Right forelimb (tissue), 1 donor: ENCODE measurements around the gene TADA2B.

ENCODE experiments used
- DNase-seq: peaks from one replicate; pipeline ENCODE4 v3.0.0-alpha.2; 2018

TADA2B gene

DNA sequence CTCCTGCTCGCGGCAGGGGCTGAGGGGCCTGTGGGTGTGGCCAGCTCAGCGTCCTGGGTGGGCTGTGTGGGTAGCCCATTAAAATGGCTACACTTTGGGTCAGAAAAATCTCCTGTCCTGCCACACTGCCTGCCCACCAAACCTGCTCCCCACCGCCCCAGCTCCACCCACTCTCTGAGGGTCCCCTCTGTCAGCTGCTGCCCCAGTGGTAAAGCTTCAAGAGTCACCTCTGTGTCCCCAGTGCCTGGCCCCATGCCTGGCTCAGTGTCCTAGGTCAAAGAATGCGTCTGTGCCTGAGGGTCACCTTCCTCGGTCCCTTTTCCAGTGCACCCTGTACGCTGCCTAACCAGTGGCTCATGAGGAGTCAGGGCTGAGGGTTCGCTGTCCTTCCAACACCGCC lies 24.9 kb upstream of the TADA2B start:
- DNase-seq = no peak

DNA sequence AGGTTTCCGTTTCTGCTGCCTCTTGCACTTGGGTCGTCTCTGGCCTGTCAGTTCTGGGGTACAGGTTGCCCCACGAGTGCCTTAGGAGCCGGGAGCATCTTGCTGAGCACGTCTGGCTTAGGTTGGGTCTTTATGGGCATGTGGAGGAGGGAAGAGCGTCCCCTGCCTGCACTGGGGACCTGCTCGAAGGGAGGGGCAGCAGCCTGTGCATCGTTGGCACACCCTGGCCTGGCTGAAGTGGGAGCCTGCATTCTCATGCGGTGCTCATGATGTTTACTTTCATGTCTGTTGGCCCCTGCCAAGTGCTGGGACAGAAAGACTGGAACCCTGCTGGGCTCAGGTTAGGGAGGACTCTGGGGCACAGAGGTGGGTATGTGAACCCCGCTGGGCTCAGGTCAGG lies 23.8 kb upstream of the TADA2B start:
- no peak for DNase-seq

DNA sequence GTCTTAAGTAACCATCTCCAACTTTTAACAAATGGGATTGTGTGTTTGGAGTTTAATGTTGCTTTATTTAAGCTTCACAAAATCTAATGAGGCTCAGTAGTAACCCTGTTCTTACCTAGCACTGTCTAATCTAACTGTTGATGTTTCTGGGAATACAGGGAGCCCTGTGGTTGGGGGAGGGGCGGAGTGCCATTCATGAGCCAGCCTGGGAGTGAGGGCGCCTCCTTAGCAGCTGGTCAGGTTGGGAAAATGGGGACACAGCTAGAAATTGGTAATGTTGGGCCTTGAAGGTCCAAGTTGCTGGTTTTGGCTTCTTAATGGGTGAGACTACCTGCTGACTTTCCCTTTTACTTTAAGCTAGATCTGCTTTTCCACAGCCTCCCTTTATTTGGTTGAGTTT lies 22.9 kb upstream of the TADA2B start:
- no peak for DNase-seq

DNA sequence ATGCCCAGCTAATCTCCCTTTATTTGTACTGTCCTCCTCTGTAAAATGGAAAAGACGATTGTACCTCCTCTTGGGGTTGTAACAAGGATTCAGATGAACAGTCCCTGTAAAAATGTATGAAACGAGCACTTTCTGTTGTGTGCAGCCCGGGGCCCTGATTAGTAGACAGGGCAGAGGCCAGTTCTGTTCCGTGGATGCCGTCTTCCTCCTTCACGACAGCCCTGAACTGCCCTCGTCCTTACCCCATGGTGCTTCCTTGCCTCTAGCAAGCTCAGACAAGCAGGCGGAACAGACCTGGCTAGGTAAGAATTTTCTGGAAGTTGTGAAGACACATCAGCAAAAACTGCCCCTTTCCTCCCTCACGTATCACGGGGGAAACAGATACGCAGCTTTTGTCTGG lies 22.3 kb upstream of the TADA2B start:
- no peak for DNase-seq

DNA sequence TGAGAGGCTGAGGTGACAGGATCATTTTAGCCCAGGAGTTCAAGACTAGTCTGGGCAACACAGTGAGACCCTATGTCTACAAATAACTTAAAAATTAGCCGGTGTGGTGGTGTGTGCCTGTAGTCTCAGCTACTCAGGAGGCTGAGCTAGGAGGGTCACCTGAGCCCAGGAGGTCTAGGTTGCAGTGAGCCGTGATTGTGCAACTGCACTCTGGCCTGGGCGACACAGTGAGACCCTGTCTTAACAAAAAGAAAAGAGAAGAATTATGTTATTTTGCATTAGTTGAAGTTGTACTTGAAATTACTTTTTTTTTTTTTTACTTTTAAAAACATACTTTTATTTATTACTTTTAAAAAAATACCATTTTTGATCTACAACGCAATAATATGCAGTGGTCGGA lies 21.8 kb upstream of the TADA2B start:
- no peak for DNase-seq

DNA sequence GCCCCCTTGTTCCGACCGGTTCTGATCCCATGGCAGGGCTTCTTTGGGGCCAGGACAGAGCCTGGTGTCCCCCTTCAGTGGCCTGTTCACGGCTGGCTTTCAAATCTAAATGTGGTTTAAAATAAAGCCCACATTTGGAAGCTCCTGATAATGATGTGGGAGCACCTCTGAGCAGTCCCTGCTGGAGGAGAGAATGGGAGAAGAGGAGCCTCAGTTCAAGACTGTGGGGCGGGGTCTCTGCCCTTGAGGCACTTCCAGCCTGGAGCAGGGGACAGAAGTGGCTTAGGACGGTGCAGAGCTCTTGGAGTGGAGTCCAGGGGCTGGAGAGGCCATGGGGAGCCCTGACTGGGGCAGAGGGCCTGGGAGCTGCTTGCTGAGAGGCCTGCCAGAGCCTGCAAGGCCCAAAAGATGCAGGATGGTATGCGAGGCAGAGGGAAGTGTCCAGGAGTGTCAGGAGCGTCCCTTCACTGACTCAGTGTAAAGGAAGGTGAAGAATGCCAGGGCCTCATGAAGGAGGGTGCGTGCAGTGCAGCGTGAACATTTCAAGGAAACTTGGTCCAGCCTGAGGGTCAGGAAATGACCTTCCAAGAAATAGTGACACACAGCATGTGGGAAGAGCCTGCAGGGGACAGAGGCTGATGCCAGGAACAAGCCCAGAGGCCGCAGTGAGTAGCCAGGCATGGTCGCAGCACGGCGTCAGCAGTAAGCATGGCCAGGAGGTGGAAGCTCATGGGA lies 21.1 kb upstream of the TADA2B start:
- no peak for DNase-seq

DNA sequence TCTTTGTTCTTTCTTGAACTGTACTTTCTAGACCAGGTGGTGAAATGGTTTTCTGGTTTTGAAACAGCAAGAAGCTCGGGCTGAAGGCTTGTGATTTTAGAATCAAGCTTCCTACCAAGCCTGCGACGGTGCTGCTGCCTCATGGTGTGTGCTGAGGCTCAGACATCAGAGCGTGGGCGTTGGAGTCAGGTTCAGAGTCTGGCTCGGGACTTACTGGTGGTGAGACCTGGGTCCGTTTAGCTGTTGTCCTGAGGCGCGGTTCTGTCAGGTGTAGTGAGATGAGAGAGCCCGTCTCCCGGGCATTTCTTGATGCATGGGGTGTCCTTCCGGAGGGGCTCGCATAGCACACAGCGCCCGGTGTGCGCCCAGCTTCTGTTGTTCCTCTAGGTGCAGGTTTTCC lies 19.7 kb upstream of the TADA2B start:
- DNase-seq = no peak

DNA sequence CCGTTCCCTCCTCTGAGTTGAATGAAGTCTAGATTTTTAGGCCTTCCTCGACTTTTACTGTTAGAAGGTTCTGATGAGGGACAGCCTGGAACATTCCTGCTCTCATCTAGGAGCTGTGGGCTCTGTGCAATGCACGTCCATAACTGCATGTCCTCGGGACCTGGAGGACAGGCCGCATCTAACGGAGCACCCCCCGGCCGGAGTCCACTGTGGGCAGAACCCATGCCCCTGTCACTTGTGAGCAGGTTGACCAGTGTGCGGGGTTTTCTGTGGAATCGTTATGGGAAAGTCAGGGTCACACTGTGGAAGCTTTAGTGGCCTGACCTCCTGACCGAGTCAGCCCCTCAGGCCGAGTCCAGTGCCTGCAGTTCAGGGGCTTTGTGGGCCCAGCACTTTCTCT lies 19.3 kb upstream of the TADA2B start:
- no peak for DNase-seq

DNA sequence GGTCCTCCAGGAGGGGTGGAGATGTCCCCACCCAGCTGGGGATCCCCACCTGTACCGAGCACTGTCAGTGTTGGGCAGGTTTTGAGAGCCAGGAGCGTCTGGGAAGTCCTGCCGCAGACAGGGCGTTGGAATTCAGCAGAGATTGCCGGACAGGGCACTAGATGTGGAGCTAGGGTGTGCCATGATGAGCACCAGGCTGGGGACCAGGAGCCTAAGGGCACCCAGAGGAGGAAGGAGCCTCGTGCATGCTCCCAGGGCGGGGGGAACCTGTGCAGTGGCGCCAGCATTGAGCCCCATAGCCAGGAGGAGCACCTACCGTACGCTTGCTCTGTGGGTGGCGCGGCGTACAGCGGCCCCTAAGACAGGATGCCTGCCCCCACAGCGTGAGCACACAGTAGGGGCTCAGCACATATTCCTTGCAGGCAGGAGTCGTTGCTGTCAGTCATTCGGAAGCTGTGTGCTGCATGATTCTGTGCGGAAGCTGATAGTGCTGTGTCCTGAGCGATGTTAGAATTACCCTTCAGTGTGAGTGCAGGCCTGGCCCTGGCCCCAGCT lies 18.8 kb upstream of the TADA2B start:
- DNase-seq = no peak

DNA sequence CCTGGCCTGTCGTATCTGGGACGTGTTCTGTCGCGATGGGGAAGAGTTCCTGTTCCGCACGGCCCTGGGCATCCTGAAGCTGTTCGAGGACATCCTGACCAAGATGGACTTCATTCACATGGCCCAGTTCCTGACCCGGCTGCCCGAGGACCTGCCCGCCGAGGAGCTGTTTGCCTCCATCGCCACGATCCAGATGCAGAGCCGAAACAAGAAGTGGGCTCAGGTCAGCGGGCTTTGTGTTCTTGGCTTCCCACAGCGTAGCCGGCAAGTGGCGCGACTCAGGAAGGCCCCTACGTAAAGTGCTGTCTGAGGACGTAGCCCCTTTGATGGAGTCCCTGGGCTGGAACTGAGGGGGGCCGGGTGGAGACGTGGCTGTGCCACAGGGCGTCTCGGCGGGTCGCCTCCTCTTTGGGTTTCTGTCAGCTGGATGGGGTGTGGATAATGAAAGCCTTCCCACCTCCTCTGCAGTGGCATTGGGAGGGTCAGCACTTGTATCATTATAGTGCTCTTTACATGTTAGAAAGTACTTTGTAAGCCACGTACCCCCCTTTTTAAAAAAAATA lies 18.1 kb upstream of the TADA2B start:
- DNase-seq = no peak

DNA sequence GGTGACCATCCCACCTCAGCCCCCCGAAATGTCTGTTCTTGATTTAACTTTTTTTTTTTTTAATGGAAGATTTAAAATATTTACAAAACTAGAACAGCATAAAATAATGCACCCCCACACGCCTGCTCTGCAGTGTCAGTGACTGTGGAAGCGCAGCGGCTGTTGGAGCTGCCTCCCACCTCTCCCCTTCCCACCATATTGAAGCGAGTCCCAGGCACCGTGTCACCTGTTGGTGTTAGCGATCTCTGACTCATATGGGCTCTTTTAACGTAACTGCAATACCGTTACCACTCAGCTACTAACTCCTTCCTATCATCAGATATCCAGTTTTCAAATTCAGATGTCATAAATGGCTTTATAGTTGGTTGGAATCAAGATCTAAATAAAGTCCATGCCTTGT lies 17.1 kb upstream of the TADA2B start:
- DNase-seq = no peak

DNA sequence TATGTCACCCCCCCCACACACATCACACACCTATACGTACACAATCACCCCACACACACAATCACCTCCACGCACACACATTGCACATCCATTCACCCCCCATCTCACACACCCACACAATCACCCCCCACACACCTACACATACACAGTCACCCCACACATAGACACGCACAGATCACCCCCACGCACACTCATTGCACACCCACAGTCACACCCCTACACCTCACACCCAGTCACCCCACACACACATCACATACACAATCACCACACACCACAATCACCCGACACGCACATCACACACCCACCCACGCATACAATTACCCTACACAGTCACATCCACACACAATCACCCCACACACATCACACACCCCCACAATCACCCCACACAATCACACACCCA lies 15.9 kb upstream of the TADA2B start:
- no peak for DNase-seq

DNA sequence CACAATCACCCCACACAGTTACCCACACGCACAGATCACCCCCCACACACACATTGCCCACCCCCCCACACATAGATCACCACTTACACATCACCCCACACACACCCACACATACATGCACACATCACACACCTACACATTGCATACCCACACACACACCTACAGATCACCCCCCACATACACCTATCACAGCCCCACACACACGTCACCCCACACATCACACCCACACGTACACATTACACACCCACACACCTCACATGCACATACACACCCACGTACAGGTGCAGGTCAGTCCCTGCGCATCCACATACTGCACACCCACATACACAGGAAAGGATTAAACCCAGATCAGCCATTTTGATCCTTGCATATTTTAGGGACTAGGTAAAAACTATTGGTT lies 15.3 kb upstream of the TADA2B start:
- DNase-seq = no peak

DNA sequence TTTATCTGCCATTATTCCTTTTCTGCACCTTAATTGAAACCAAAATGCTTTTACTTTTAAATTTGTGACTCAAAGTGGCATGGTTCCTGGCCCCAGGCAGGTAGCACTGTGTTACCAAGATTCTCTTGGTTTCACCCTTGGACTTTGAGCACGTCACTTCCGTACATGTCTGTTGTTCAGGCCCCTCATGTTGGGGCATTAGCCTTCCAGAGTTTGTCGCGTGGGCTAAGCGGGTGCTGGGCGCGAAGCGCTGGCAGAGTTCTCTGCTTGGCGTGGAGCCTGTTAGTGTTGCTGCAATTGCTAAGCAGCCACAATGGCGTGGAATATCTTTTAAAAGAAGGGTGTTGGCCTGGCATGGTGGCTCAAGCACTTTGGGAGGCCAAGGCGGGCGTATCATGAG lies 14.0 kb upstream of the TADA2B start:
- DNase-seq = no peak

DNA sequence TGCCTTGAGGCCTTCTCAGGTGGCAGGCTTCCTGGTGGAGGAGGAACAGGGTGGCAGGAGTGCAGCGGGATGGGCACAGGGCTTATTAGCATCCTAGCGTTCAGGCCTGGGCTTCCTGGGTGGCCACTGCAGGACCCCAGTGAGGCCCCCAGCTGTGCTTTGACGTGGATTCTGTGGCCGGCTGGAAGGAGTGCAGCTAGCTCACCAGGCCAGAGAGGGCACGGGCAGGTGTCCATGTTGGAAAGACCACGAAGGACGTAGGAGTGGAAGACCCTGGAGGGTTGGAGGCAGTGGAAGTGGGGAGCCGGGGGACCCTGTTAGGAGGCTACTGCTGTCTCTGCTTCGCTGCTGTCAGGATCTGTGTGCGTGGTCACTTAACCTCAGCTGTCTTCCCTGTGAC lies 13.3 kb upstream of the TADA2B start:
- DNase-seq = no peak

DNA sequence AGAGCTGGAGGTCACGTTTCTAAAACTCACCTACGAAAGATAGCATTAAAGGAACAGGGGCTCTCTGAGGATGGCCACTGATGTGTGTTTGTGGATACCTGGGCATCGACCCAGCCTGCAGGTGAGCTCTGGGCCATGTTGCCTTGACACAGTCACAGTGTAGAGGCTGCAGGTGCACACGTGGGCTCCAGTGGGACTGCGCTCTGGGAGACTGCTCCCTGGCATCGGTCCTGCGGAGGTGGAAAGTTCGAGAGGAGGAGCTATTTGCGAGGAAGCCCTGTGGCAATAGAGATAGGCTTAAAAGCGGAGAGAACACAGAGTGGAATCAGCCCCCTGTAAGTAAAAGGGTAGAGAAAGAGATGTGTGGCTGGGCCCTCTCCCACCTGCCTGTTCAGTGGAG lies 12.3 kb upstream of the TADA2B start:
- DNase-seq = no peak

DNA sequence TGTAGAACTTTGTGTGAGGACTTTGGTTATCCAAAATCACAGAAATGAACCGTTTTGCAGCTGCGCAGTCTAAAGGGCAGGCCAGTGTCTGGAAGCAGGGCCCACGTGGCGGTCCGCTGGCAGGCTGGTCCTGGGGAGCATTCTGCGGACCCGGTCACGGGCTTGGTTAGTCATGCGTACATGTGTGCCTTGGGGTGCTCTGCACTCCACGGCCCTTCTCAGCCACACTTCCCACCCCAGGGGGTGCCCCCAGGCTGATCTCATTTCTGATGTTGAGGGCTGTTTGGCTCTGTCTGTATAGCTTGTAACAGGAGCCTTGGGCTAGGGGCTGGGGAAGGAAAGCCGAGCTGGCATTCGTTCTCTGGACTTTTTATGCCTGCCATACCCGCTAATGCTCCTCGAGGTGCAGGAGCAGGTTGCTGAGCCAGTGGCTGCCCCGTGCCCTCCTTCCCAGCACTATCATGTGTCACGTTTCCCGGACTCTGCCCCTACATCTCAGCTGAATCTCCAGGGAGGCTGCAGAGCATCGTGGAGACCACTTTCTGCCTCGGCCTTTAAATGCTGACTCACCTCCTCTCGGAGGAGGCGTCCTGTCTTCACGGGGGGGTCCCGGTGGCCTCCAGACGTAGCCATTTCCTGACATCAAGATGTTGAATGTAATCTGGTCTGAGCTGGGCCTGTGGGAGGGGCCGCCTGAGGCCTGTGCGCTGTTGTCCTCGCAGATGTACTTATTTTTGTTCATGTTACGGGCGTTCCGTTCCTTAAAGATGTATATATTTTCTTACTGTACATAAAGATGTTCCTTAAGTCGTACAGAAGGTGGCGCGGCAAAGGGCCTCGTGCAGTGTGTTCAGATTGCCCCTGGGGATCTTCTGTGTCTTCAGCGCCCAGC lies 11.4 kb upstream of the TADA2B start:
- DNase-seq = no peak

DNA sequence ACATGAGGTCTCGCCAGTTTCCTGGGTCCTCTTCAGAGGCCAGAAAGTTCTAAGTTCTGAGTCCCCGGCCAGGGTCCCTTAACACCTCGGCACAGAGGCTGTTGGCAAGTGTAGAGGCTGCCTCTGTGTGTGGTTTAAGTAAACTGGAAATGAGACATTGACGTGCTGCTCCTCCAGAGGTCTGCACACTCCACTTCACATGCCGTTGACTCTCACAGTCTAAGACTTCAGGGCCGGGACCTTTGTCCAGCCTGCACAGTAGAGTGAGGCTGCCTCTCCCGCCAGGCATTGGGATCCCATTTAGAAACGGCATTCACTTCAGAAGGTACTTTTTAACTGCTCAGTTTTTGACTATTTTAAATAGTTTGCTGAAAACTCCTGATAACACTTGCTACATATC lies 10.6 kb upstream of the TADA2B start:
- DNase-seq = no peak

DNA sequence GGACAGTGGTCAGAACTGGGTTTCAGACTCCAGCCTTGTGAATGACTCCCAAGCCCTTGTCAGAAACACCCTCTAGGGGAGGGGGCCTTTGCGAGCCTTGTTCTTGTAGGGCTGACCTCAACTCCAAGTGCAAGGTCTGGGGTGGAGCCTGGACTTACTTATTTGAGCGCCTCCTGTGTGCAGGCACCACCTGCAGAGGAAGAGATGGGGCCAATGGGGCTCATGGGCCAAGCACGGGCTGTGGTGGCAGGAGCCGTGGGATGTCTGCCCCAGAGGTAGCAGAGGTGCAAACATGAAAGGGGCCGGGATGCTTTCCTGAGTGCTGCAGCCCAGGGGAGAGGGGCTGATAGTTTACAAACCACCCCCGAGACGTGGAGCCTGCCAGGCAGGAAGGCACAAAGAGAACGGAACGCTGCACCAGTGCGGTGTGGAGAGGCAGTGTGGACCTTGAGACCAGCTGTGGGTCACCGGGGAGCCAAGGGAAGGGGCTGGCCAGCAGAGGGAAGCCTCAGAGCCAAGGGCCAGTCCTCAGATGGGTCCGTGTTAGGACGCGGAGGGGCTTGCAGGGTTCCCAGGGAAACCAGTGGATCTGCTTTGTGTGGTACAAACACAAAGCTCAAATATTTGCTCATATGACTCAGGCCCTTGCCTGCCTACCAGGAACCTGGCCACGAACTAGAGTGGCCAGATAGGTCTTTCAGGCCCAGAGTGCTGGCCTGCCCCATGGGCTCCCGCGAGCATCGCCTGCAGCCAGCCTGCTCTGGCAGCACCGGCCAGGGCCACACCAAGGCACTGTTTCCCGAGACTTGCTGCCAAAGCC lies 8.7 kb upstream of the TADA2B start:
- DNase-seq = no peak

DNA sequence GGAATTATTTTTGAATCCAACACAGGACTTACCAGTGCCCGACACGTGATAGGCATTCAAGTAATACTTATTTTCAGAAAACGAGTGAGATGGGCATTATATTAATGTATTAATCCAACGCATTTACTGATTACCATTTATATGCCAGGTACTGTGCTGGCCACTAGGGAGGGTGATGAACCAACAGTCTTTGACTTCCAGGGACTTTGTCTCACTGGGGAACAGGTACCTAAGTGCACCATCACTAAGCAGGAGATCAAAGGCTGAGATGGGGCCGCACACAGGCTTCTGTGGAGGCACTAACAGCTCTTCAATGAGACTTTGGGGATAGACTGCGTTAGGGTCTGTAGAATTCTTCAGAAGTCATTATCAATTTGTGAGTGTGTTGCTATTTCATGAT lies 5.7 kb upstream of the TADA2B start:
- DNase-seq = no peak

DNA sequence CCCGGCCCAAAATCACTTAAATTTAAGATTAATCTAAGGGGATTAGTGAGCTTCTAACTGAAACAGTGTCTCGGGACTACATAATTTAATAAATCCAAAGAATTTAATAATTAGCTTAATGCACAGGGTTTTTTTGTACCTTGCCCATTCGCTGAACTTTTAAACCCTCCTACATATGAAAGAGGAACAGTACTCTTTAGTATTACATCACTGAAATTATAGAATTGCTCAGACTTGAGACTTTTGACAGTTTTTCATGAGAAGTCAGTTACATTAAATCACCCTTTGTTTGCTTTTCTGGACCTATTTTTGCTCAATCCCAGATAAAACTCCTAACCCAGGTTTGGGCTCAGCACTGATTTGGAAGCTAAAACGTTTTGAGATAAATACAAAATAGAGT lies 2.4 kb upstream of the TADA2B start:
- no peak for DNase-seq

DNA sequence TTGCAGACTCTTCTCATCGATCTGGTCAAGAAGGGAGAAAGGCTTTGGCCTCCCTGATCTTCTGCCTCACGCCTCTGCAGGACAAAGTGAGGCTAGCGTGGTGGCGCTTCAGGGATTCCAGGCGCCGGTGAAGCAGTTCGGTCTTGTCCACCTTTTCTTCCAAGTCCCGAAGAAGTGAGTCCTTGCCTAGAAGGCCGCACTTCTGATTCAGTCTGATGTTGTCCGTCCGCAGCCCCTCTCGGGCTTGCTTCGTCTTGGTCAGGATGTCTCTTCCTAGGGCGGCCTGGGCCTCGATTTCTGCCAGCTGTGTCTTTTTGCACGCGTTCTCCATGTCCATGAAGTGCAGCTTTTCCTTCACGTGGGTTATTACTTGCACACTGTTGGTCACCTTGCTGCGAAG lies 1.9 kb upstream of the TADA2B start:
- no peak for DNase-seq
